Panc1 (cell line): ENCODE measurements around the gene CDH23. TPM values are rescaled to one million over a fixed set of nuclear protein-coding genes. Genes with fewer than 3 reads are reported as not detected.

Experiments
- ATAC-seq: fragments of 200-7000 bp; cut with Tn5 transposase; 2 replicates; pipeline ENCODE4 v1.9.1; 2020; ENCODE audit warnings: mild to moderate bottlenecking, moderate library complexity
- BruUV-seq: library from RNA; stranded (reverse); fragments of 400-500 nt; replicated peaks from 2 replicates; lab custom pipeline; 2021; lab: Mats Ljungman, UMichigan
- CTCF ChIA-PET: fragments of 300-600 bp; sonication (Branson Sonifier 250); formaldehyde crosslinking; loops from one replicate; lab custom pipeline; 2022; ENCODE audit warnings: antibody characterized with exemption; lab: Charles Lee
- POLR2A ChIA-PET: fragments of 300-600 bp; sonication (Branson Sonifier 250); formaldehyde crosslinking; loops from one replicate; lab custom pipeline; 2022; ENCODE audit warnings: antibody characterized with exemption; lab: Charles Lee
- DNase-seq: peaks from one replicate; pipeline ENCODE4 v3.0.0-alpha.2; 2010; ENCODE audit warnings: low read depth, low spot score
- H3K27ac ChIP-seq: 2 replicates; pipeline ENCODE4 v1.5.1; 2011; ENCODE audit warnings: mild to moderate bottlenecking, low read length, inconsistent platforms
- H3K27me3 ChIP-seq: fragments of 200-500 bp; sonication (Bioruptor generic); 2 replicates; pipeline ENCODE4 v1.6.0; 2014; ENCODE audit warnings: low read length, inconsistent platforms; ENCODE audit not compliant: control insufficient read depth, insufficient read depth
- H3K36me3 ChIP-seq: fragments of 200-500 bp; sonication (Bioruptor generic); 2 replicates; pipeline ENCODE4 v1.5.1; 2014; ENCODE audit warnings: inconsistent platforms, mild to moderate bottlenecking, low read length, moderate library complexity; ENCODE audit not compliant: control insufficient read depth, insufficient read depth
- H3K4me1 ChIP-seq: 2 replicates; pipeline ENCODE4 v1.5.1; 2011; ENCODE audit warnings: inconsistent platforms, mild to moderate bottlenecking, low read length, moderate library complexity; ENCODE audit not compliant: control insufficient read depth, insufficient read depth
- H3K4me3 ChIP-seq, 2 experiments: 2 replicates each; pipeline ENCODE4 v1.5.1; 2011 to 2012; ENCODE audit warnings: low read depth in 2 of 2, low read length in 2 of 2, mild to moderate bottlenecking in 2 of 2, inconsistent platforms in 1 of 2, moderate library complexity in 1 of 2
- H3K9me3 ChIP-seq: fragments of 200-500 bp; sonication (Bioruptor generic); 2 replicates; pipeline ENCODE4 v1.5.1; 2014; ENCODE audit warnings: low read depth, mild to moderate bottlenecking, inconsistent platforms, low read length, moderate library complexity; ENCODE audit not compliant: control insufficient read depth, insufficient read depth
- POLR2AphosphoS5 ChIP-seq: IDR thresholded peaks from 2 replicates; pipeline ENCODE4 v1.6.1; 2012; ENCODE audit warnings: mild to moderate bottlenecking, low read depth, low read length, moderate library complexity
- SIN3A ChIP-seq: IDR thresholded peaks from 2 replicates; pipeline ENCODE4 v1.6.1; 2012; ENCODE audit warnings: low read depth, mild to moderate bottlenecking, low read length, moderate library complexity, borderline replicate concordance; ENCODE audit not compliant: insufficient read depth
- TCF7L2 ChIP-seq: IDR thresholded peaks from 2 replicates; pipeline ENCODE4 v1.6.1; 2011; ENCODE audit warnings: mild to moderate bottlenecking, low read depth, low read length, inconsistent platforms
- in situ Hi-C: cut with HindIII; loops from 2 replicates; pipeline ENCODE4 v1.10.0; 2016; ENCODE audit warnings: low sequenced_read_pairs, low pct_unique_long_range_greater_than_20kb
- intact Hi-C: fragments of 100-400 bp; cut with micrococcal nuclease; formaldehyde crosslinking; loops from one replicate; pipeline ENCODE4 v1.10.0; 2022; ENCODE audit not compliant: unreplicated experiment
- total RNA-seq: library from RNA; stranded (reverse); gene quantifications from one replicate; pipeline ENCODE4 v1.2.1, GENCODE V29; 2021; ENCODE audit not compliant: unreplicated experiment
- TF ChIP-seq, protein P1 (sequence below): fragments of 450-650 bp; IDR thresholded peaks from 2 replicates; pipeline ENCODE4 v1.5.1; 2017; ENCODE audit warnings: mild to moderate bottlenecking
- TF ChIP-seq, protein P2 (sequence below), 2 experiments: IDR thresholded peaks; 2 replicates each; pipeline ENCODE4 v1.6.1; 2011 to 2012; ENCODE audit warnings: low read depth in 2 of 2, control low read depth in 1 of 2, low read length in 1 of 2, mild to moderate bottlenecking in 1 of 2, moderate library complexity in 1 of 2; ENCODE audit not compliant: insufficient read depth in 1 of 2

CDH23 gene
- total RNA-seq, 1 experiment from 2014 or later = 2.7 TPM

DNA sequence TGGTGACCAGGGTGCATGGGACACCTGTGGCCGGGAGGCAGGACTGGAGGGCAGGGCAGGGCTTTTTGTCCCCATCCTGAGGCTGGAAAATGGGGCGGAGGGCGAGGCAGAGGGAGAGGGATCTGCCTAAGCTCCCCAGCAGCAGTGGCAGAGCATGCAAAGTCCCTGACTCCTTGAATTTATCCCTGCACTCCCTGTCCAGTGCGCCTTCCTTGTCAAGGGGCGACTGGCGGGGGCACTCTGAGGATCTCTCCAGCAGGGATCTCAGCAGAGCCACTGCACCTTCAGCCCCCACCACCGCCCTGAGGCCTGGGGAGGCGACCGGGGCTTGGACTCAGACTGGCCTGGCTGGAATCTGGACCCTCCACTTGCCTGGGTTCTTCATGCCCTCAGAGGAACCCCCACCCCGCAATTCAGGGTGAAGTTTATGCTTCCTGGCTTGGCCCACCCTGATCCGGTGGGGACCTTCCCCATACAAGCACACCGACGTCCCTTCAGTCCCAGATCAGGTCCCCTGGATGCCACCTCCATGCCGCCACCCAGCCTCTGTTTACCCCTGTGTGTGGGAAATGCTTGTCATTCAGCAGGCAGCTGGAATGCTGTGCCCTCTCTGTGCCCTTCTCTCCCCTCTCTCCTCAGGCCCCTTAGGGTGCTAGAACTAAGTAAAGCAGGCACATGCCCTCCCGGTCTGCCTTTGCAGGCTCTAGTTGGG, 46.3 kb downstream of the CDH23 start:
- H3K4me1 ChIP-seq = no peaks in the 10 kb centered on the region; the same call in 1 of the 2 replicates
- no peak overlapping the region for H3K4me3 ChIP-seq
- BruUV-seq = no TSS peak
- H3K27me3 ChIP-seq = no peaks in the 10 kb centered on the region
- ChIA-PET CTCF (no interaction called here), POLR2A (no interaction called here)
- ATAC-seq = no peak
- no peak overlapping the region for H3K27ac ChIP-seq
- DNase-seq = no peak
- in situ Hi-C loops = no loop called here
- H3K9me3 ChIP-seq = no peaks in the 10 kb centered on the region
- H3K36me3 ChIP-seq = no peaks in the 10 kb centered on the region
- intact Hi-C loops = no loop called here
- TF ChIP-seq, protein P1, sequence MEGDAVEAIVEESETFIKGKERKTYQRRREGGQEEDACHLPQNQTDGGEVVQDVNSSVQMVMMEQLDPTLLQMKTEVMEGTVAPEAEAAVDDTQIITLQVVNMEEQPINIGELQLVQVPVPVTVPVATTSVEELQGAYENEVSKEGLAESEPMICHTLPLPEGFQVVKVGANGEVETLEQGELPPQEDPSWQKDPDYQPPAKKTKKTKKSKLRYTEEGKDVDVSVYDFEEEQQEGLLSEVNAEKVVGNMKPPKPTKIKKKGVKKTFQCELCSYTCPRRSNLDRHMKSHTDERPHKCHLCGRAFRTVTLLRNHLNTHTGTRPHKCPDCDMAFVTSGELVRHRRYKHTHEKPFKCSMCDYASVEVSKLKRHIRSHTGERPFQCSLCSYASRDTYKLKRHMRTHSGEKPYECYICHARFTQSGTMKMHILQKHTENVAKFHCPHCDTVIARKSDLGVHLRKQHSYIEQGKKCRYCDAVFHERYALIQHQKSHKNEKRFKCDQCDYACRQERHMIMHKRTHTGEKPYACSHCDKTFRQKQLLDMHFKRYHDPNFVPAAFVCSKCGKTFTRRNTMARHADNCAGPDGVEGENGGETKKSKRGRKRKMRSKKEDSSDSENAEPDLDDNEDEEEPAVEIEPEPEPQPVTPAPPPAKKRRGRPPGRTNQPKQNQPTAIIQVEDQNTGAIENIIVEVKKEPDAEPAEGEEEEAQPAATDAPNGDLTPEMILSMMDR = no peak
- TF ChIP-seq TCF7L2 = no peak
- TF ChIP-seq SIN3A = no peak
- TF ChIP-seq, protein P2, sequence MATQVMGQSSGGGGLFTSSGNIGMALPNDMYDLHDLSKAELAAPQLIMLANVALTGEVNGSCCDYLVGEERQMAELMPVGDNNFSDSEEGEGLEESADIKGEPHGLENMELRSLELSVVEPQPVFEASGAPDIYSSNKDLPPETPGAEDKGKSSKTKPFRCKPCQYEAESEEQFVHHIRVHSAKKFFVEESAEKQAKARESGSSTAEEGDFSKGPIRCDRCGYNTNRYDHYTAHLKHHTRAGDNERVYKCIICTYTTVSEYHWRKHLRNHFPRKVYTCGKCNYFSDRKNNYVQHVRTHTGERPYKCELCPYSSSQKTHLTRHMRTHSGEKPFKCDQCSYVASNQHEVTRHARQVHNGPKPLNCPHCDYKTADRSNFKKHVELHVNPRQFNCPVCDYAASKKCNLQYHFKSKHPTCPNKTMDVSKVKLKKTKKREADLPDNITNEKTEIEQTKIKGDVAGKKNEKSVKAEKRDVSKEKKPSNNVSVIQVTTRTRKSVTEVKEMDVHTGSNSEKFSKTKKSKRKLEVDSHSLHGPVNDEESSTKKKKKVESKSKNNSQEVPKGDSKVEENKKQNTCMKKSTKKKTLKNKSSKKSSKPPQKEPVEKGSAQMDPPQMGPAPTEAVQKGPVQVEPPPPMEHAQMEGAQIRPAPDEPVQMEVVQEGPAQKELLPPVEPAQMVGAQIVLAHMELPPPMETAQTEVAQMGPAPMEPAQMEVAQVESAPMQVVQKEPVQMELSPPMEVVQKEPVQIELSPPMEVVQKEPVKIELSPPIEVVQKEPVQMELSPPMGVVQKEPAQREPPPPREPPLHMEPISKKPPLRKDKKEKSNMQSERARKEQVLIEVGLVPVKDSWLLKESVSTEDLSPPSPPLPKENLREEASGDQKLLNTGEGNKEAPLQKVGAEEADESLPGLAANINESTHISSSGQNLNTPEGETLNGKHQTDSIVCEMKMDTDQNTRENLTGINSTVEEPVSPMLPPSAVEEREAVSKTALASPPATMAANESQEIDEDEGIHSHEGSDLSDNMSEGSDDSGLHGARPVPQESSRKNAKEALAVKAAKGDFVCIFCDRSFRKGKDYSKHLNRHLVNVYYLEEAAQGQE (IDR thresholded peaks at IDR 0.05; ENCODE audit: insufficient read depth in 1 of 2, low read depth in 2 of 2, low read length in 1 of 2) = no peak
- no peak for TF ChIP-seq POLR2AphosphoS5

DNA sequence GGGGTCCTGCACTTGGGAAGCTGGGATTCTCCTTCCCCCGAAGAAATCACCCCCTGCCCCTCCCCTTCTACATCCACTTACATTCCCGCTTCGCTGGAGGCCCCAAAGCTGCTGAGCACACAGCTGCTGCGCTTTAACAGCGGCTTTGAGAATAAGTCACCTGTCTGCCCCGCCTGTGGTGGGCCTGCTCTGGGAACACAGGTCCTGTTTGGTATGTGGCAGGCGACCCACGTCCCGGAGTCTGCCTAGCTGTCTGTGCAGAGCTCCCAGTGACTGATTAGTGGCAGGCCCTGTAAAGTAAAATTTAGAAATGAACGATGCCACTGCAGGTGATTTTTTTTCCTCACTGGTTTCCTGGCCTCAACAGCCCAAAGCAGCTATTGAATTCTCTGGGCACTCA, 47.0 kb downstream of the CDH23 start:
- ATAC-seq = no peak
- ChIA-PET CTCF (no interaction called here), POLR2A (no interaction called here)
- Histone ChIP-seq H3K27me3 (no peaks in the 10 kb centered on the region), H3K9me3 (no peaks in the 10 kb centered on the region), H3K27ac (no peak overlapping the region), H3K36me3 (no peaks in the 10 kb centered on the region), H3K4me1 (no peaks in the 10 kb centered on the region; the same call in 1 of the 2 replicates), H3K4me3 (no peak overlapping the region)
- TF ChIP-seq TCF7L2 = no peak
- no peak for DNase-seq
- BruUV-seq = no TSS peak
- in situ Hi-C loops = no loop called here
- intact Hi-C loops = no loop called here
